ENCODE measurements around the gene TANC1.

TANC1 gene

DNA sequence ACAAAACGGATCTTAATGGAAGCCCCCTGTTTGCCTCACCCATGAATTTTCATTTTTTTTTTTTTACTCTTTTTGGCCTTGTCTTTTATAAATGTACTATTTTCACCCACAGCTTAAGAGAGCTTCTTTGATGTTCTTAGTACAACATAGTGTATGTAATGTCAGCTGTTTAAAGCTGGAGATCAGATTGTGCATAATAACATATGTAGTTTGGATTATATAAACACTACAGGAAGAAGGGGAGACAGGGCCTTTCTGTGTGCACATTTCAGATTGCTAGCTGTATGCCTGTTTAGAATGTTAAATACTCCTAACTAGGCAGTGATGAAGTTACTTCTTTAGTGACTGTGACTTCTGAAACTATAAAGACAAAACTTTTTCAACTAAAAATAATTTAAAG, 2.1 kb upstream of the TANC1 start:
- in situ Hi-C loops (cut with MboI; ENCODE audit: low pct_unique_long_range_greater_than_20kb, low sequenced_read_pairs, unreplicated experiment), result no loop called here
- DNase-seq (ENCODE audit: low spot score), result no peak
- TF ChIP-seq, protein P1, sequence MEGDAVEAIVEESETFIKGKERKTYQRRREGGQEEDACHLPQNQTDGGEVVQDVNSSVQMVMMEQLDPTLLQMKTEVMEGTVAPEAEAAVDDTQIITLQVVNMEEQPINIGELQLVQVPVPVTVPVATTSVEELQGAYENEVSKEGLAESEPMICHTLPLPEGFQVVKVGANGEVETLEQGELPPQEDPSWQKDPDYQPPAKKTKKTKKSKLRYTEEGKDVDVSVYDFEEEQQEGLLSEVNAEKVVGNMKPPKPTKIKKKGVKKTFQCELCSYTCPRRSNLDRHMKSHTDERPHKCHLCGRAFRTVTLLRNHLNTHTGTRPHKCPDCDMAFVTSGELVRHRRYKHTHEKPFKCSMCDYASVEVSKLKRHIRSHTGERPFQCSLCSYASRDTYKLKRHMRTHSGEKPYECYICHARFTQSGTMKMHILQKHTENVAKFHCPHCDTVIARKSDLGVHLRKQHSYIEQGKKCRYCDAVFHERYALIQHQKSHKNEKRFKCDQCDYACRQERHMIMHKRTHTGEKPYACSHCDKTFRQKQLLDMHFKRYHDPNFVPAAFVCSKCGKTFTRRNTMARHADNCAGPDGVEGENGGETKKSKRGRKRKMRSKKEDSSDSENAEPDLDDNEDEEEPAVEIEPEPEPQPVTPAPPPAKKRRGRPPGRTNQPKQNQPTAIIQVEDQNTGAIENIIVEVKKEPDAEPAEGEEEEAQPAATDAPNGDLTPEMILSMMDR (IDR thresholded peaks at IDR 0.05; ENCODE audit: extremely low read depth, insufficient read depth, missing control alignments), result no peak

DNA sequence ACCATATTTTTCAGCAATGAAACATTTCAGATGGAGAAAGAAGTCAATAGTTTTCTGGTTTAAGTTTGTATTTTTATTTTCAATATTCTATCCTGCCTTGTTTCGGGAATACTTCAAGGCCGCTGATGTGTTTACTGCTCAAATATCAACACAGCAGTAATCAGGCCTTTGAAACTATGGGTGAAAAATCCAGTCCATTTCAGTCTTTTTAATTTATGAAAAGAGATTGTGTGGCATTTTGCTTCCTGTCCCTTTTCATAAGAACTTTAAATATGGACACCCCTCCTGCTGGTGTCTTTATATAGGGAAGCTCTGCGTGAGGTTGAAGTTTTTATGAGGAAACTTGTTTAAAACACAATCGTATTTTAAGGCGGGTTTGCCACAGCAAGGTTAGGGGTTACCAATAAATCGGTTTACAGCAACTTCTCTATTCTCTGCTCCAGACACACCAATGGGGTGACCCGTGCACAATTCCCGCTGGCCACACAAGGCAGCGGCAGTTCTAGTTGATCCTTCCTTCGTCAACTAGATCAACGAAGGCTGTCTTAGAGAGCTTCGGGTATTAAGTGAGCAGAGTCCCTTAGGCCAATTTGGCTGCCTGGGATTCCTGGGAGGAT, 1.2 kb upstream of the TANC1 start:
- DNase-seq (ENCODE audit: low spot score), result no peak
- in situ Hi-C loops (cut with MboI; ENCODE audit: low pct_unique_long_range_greater_than_20kb, low sequenced_read_pairs, unreplicated experiment), result no loop called here

DNA sequence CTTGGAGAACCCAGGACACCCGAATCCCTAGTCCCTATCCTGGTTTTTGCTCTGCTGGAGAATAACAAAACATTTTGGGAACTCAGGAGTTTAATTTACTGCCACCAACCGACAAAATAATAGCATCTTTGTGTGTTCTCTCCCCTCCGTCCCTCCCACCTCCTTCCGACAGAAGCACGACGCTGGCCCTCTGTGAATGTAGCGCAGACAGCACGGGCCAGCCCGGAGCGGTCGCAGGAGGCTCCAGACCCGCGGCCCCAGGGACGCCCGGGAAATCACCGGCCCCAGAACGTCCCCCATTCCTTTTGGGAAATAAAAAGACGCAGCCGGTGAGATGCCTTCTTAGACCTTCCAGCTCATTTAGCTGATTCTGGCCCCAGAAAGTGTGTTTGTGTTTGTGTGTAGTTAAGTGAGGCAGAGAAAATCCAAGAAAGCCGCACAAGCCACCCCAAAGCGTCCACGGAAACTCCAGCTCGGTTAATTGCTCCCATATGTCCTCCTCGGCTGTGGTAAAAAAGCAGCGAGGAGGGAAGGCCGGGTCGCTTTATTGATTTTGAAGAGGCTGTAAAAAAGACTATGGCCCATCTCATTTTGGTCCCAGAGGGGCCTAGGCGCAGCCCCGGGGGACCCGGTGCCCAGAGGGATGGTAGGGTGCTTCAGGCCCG, 577 bp upstream of the TANC1 start:
- in situ Hi-C loops (cut with MboI; ENCODE audit: low pct_unique_long_range_greater_than_20kb, low sequenced_read_pairs, unreplicated experiment), result no loop called here
- TF ChIP-seq, protein P1 (IDR thresholded peaks at IDR 0.05; ENCODE audit: extremely low read depth, insufficient read depth, missing control alignments), result no peak
- no peak for DNase-seq (ENCODE audit: low spot score)

More for the DNA sequence above, 1.2 kb upstream of the TANC1 start:
- TF ChIP-seq, protein P1 (IDR thresholded peaks at IDR 0.05; ENCODE audit: extremely low read depth, insufficient read depth, missing control alignments), result no peak

DNA sequence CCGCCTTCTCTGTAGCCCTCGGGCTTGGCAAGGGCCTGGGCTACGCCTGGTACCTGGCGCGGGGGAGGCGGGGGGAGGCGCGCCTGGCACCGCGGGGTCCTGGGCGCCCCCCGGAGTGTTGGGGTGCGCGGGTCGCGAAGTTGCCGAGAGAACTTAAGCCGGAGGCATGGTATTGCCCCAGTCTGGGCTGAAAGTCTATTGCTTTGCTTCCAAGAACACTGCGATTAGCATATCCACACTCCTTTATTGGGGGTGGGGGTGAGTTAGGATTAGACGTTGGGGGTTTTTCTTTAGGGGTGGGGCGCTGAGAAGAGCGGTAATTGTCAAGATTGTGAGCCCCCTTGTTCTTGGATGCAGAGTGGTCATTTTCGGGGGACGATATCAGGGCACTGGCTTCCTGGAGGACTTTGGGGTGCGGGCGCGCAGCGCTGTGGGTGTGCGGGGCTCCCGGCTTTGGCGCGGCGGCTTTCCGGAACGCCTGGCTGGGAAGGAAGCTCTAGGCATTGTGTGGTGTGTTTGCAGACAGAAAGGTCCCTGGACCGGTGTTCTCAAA, 798 bp downstream of the TANC1 start:
- DNase-seq (ENCODE audit: low spot score), result no peak
- in situ Hi-C loops (cut with MboI; ENCODE audit: low pct_unique_long_range_greater_than_20kb, low sequenced_read_pairs, unreplicated experiment), result no loop called here
- TF ChIP-seq, protein P1 (IDR thresholded peaks at IDR 0.05; ENCODE audit: extremely low read depth, insufficient read depth, missing control alignments), result no peak

DNA sequence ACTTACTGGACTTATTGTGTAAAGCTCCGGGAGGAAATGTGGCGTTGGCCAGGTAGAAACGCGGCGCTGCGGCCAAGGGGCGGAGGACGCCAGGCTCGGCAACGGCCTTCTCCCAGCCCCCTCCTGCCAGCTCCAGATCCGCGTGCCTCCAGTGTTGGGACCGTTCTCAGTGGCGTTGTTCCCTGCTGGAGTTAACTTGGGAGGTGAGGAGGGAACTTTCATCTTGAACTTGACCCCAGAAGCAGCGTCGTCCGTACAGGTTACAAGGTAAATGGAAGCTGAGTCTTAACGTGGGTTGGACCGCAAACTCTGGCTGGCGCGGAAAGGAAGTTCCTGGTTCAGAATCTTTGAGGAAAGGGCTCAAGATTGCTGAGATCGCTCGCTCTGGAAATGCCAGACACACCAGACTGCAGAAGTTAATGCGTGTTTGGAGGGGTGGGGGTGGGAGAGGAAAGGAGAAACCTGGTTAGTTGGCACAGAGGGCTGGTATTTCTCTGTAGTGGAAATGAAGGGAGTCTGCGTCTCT, 1.3 kb downstream of the TANC1 start:
- no peak for DNase-seq (ENCODE audit: low spot score)
- in situ Hi-C loops (cut with MboI; ENCODE audit: low pct_unique_long_range_greater_than_20kb, low sequenced_read_pairs, unreplicated experiment), result no loop called here
- TF ChIP-seq, protein P1 (IDR thresholded peaks at IDR 0.05; ENCODE audit: extremely low read depth, insufficient read depth, missing control alignments), result no peak

DNA sequence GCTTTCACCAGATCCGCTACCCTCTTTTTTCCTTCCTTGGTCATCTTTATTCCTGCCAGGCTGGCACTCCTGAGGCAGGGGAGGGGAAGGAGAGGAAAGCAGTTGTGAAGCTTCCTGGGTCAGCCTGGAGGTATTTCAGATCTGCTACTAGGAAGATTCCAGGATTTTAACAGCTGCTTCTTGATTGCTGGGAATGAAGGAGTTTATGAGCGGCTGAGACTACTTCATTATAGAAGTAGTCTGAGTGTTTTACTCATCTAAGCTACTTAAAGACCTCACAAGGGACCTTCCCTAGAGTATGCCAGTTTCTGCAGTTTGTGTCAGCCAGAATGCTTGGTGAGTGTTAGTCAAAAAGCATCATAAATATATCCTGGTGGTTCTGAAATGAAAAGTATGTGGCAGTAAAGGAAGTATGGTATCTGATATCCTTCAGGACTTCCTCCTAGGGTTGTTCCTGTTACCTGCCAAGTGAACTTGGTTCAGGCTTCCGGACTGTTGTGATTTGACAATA, 1.9 kb downstream of the TANC1 start:
- DNase-seq (ENCODE audit: low spot score), result no peak
- TF ChIP-seq, protein P1 (IDR thresholded peaks at IDR 0.05; ENCODE audit: extremely low read depth, insufficient read depth, missing control alignments), result no peak
- in situ Hi-C loops (cut with MboI; ENCODE audit: low pct_unique_long_range_greater_than_20kb, low sequenced_read_pairs, unreplicated experiment), result no loop called here
